NCI-H2081 (cell line): ENCODE results near the gene ACTR6.
"Not testable (repeated sequence)": the region's sequence is repeated elsewhere in the genome, so short reads cannot be mapped to it uniquely, and the experiment has no call there.

ENCODE experiments used
- DNase-seq, 2 experiments: peaks; one replicate each; lab custom pipeline; 2025; lab: John Stamatoyannopoulos, UW

Gene ACTR6

DNA sequence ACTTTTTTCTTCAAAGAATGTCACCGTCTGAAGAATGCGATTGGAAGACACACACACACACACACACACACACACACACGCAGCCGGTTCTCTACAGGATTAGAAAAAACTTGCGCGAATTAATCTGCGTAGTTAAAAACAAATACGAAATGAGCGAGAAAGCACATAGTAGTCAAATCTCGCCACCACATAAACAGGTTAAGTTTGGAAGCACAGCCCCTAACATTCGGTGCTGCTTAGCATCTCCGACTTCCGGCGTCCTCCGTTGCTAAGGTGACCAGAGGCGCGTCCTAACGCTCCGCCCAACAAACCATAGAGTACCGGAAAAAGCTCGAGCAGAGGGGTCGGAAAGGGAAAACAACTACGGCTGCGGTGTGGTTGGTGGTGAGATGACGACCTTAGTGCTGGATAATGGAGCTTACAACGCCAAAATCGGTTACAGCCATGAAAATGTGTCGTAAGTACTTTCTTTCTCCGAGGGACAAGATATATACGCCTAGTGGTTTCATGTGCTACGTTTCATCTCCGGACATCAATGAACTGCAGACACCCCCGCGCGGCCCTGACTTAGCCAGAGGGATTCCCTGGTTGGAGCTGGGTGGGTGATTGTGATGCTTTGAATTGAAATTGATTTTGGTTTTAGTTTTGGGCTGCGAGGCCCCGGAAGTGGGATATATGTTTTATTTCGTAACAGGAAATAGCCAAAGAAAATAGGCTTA lies at the start of gene ACTR6:
Gene ACTR6 (plus strand): TSS at position 353 of the 719 bp plus-strand sequence. CDS start 37 bp downstream, at position 390.
- peak; percentile 91 to 94 for DNase-seq

DNA sequence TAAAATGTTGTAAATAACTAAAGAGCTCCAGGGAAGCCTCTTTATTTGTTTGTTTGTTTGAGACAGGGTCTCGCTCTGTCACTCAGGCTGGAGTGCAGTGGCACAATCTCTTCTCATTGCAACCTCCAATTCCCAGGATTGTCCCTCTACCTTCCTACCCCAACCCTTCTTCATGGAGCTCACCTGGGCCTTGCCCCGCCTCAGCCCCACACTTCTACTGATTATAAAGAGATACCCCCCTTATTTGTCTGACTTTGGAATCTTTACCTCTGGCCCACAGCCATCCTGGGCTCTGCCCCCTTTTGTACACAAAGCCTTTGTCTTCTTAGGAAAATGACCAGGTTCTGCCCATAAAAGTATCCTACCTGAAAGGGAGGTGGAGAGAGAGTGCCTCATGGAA lies 48.8 kb upstream of the ACTR6 start:
- DNase-seq, result no peak

DNA sequence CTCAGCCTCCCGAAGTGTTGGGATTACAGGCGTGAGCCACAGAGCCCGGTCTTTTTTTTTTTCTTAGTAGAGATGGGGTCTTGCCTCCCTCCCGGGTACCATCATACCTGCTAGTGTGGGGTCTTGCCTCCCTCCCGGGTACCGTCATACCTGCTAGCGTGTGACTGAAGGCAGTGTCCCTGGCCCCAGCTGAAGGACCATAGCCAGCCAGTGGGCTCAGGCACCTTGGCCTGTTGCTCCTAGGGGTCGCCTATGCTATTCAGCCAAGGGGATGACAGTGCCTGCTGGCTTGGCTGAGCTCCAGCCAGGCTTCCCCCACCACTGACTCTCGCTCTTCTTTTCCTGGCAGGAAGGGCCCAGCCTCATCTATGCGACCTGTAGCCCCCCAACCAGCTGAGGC lies 47.5 kb upstream of the ACTR6 start:
- no peak for DNase-seq

DNA sequence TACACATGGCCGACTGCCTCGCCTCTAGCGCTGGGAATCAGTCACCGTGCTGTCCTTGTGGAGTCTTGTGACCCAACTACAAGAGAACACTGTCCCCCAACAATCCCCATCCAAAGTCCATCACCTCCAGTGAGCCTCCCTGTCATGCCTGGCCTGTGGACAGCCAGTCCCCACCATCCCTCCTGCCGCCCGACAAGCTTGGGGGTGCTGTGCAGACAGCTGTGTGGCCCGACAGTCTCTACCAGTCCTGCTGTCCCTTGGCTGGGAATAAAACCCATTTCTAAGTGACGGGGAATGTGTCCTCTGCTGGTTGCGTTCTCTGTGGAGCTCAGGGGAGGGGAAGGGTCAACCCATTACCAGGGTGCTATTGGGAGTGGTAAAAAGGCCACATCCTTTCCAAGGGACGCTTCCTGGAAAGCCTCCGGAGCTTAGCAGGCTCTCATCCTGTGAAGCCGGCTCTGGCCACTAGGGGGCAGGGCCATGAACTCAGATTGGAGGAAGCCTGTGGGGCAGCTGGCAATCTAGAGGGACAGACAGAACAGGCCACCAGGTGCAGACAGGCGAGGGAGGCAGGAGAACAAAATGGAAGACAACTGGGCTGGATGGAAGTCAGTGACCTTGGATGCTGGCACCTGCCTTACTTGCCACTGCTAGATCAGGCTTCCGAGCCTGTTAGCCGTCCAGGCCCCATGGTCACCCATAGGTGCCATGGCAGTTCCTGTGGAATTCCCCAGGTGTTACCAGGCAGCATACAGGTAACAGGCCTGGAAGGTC lies 46.0 kb upstream of the ACTR6 start:
- peak; percentile 26 to 38 for DNase-seq

DNA sequence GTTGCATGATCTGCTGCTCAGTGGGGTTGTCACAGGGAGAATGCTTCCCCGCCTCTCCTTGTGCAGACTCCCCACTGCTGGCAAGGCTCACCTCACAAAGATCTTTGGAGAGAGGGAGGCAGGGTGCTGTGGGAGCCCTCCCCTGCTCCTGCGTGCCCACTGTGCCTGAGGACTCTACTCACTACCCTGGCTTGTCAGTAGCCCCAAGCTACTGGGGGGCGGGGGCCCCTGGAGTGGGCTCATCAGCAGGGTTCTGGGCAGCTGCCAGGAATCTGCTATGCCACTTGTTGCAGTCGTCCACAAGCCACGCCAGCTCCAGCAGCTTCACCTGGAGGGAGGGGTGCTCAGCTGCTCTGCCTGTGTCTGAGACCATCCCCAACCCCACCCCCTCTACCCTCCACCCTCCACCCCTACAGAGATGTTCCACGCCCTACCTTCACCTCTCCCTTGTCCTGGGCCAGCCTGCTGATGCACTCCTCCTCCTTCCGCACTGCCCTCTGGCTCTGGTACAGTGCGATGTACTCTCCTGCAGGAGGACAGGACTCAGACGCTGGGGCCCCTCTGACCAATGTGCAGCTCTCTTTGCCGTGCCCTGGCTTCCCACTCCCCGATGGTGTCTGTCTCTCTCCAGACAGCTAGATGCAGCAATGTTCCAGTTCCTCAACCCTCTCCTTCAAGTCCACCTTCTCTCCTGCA lies 43.7 kb upstream of the ACTR6 start:
- DNase-seq, result peak in 1 of 2 experiments; percentile 18

DNA sequence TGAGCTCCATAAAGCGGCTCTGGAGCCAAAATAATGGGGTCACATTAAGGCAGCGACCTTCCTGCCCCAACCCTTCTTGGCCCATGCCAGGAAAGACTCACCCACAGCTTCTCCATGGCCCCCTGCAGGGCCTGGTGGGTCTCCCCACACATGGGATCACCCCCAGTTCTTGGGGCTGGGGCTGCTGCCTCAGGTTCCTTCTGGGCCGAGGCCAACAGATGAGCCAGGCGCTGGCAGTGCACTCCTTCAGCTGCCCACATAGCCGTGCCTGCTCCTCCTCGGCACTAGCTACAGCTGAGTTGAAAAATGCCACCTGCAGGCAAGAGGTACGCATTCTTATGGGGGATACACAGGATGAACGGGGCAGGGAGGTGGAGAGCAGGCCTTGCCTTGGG lies 43.2 kb upstream of the ACTR6 start:
- no peak for DNase-seq

DNA sequence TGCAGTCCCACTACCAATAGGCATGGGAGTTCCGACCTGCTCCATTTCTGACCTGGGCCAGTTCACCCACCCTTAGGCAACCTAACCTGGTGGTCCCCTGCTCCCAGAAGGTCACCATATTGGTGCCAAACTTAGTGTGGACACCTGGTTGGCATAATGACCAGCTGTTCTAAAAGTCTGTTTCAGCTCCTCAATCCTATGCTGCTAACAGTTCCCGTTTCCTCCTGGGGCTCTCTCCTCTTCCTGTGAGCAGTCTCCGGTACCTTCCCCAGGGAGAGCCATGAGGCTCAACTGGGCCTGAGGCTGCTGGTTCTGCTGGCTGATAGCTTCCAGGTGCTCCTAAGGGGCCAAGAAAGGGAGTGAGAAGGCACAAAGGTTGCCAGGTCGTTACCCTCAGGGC lies 42.1 kb upstream of the ACTR6 start:
- no peak for DNase-seq

DNA sequence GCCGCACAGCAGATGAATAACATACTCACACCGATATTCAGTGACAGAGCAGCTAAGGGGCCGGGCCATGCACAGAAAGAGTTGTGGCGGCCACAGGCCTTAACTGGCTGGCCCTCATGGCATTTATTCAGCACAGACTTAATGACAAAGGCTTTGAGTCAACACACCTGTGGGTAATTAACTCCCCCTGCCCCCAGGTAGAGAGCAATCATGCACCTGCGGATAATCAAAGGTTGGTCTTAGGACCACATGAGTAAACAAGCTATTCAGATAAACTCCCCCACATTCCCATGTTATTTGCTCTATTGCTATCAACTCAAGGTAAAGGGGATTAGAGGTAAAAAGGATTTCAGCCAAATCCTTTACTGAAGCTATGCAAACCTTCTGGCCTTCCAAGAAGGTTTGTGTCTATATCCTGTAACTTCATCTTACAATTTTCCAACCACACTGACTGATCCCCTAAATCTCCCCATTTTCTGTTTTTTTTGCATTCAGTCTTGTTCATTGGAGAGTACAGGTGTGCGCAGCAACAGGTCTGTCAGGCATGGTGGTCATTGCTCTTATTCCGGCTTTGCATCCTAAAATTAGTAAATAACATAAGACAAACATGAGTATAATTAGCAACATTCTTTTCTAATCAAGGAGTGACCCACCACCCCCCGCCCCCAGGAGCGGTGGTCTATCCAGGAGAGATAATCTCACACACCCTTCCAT lies 41.1 kb upstream of the ACTR6 start:
- DNase-seq, result no peak

DNA sequence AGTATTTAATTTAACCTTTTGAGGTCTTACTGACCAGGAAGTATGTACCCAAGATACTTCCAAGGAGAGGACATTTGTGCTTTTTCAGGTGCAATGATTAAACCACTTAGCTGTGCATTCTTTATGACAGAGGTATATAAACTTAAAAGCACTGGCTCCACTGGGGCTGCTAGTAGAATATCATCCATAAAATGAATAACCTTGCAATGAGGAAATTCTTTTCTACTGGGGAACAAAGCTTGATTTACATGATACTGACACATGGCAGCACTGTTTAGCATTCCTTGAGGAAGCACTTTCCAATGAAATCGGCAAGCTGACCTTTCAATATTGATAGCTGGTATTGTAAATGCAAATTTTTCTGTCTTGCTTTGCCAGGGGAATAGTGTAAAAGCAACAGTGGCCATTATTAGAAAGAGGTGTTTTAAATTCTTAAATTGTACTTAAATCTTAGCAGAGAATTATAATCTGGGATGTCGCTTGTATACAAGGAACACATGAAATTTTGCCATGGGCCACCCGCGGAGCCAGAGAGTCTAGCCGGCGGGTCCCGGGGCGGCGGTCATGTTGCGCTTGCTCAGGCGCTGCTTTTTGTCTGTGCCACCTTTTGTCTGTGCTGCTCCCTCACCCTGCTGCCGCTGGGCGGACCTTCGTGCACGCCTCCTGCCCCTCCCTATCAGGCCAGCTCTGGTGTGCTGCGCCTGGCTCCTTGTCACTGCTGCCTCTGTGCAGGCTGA lies 37.0 kb upstream of the ACTR6 start:
- DNase-seq, result peak; percentile 89 to 92

DNA sequence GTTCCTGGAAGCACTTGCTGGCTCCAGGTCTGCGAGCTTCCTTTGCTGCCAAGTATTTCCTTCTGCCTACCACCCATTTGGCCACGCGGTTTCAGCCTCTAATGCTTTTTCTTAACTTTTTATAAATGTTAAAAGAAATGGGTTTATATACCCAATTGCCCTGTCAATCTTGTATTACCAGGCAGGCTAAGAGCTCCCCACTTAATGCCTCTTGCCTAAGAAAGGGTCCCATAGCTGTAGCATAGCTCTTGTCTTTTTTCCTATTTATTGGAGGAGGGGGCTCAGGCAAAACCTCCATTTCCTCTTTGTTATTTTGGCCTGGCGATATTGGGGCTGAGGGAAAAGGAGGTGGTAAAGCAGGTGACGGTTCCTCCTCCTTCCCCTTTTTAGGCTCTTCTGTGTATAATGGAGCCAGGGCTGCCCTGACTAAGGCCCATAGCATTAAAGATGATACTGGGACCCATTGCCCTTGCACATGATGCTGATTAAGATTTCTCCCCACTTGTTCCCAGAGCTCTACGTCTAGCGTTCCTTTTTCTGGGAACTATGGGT lies 36.4 kb upstream of the ACTR6 start:
- DNase-seq, result no peak

DNA sequence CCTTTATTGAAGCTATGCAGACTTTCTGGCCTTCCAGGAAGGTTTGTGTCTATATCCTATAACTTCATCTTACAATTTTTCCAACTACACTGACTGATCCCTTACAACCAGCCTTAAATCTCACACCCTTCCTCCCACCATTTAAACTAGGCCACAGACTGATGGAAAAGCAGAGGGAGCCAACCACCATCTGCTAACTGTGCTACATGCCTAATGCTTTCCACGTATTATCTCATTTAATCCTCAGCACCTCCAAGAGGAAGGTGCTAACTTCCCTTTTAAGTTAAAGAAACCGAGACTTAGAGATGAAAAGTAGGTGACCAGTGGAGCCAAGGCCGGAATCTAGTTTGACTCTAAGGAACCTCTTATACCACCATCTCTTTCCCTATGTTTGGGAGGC lies 35.3 kb upstream of the ACTR6 start:
- DNase-seq, result no peak

DNA sequence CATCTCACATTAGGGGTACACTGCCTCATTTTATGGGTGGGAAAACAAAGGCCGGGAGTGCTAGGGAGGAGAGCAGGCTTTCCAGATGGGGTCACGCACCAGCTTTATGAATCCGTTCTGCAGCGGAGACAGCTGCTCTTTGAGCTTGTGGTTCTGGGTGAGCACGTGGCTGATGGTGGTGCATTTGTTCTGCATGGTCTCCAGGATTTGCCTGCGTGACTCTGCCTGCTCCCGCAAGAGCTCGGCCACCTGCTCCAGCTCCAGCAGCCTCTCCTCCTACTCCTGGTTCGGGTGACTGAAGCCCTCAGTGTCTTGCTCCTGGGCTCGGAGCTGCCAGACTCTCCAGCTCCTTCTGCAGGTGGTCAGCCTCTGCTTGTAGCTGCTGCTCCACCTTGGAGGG lies 34.4 kb upstream of the ACTR6 start:
- DNase-seq, result no peak

DNA sequence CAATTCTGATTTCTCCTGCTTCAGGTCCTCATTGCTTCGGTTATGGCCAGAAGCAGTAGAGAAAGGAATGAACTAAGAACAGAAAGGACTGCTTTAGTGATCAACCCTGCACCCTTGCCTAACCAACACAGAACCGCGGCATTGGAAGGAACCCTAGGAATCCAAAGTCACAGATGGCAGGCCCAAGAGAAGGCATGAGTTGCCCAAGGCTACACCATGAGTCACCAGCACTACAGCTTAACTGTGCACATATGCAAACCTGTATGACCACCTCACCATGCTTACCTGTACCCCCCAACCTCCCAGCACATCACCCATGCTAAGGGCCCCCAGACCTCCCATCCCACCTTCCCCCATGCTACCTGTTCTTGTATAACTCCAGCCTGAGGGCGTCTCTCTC lies 32.1 kb upstream of the ACTR6 start:
- DNase-seq, result no peak

DNA sequence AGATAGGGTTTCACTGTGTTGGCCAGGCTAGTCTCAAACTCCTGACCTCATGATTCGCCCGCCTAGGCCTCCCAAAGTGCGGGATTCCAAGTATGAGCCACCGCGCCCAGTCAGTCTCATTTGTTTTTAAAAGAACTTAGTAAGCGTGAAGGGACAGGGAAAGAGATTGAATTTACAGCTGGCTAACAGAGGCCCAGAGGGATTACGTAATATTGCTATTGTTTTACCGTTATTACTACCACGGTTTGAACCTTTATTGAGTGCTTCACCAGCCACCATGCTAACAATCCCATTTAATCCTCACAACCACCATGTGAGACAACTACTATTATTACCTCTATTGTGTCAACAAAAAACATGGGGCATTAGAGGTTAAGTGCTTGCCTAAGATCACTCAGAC lies 31.3 kb upstream of the ACTR6 start:
- no peak for DNase-seq

DNA sequence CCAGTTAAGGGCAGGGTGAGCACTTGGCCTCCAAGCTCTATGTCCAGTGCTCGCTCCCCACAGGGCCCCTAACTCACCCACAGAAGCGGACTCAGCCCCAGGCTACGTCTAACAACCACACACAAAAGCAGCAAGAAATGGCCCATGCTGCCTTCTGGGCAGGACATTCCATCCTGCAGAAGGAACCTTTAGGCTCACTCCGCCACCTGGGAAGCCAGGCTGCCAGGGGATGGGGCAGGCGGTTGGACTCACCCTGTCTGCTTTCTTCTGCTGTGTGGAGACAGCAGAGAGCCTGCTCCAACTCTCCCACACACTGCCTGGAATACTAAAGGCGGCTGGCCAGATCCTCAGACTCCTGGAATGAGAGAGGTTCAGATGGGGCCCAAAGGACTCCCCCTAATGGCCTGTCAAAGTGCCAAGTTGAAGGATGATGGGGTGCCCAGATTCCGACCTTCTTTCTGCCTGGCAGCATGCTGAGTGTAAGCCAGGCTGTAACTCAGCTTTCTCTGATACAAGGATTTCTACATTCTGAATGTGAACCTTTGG lies 30.2 kb upstream of the ACTR6 start:
- DNase-seq, result no peak

DNA sequence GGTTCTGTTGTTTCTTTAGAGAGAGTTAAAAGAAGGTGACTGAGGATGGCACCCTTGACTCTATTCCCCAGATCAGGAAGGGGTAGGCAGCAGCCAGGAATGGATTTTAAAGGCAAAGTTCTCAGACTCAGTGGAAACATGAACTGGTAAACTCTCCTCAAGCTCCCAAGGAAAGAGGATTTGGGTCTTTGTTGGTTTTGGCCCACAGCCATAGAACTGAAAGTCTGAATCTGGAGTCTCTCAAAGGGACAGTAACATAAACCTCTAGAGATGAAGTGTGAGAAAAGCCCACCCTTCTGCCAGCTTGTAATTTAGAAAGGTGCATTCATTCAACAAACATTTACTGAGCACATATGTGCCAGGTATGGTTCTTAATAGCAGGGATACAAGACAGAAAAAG lies 29.4 kb upstream of the ACTR6 start:
- no peak for DNase-seq

DNA sequence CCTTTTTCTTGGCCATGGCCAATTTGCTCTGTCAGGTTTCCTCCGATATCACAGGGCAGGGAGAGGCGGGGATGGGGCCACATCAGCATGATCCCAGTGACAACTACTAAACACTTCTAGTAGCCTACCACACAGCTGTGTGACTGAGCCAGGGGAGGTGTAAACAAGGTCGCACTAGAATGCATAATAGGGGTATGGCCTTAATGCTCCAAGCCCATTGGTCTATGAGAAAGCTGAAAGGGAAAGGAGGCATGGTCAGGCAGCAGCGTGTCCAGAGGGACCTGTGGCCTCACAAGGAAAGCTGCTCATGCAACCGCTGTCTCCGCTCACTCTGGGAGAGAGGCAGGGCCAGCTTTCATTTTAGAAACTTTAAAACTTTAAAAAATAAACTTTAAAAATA lies 27.5 kb upstream of the ACTR6 start:
- DNase-seq, result no peak

DNA sequence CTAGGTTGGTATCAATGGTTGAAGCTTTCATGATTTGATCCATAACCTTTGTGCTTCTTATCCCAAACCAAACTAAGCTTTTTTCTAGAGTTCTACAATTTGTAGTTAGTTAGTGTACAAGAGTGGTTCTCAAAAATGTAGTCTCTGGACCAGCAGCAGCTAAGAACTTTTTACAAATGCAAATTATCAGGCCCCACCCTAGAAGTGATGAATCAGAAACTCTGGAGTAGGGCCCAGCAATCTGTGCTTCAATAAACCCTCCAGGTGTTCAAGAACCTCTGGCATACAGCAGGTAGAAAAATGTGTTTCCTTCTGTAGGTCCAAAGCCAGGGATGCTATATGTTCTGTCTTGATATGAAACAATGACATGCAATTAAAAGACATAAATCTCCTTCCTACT lies 26.1 kb upstream of the ACTR6 start:
- DNase-seq, result no peak

DNA sequence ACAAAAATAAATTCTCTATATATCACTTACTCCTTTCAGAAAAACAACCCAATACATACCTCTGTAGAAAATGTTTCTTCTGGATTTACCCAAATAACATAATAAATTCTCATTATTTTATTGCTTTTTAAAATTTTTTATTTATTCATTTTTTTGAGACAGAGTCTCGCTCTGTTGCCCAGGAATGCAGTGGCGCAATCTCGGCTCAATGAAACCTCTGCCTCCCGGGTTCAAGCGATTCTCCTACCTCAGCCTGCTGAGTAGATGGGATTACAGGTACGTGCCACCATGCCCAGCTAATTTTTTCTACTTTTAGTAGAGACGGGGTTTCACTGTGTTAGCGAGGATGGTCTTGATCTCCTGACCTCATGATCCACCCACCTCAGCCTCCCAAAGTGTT lies 24.1 kb upstream of the ACTR6 start:
- not testable (repeated sequence) for DNase-seq

DNA sequence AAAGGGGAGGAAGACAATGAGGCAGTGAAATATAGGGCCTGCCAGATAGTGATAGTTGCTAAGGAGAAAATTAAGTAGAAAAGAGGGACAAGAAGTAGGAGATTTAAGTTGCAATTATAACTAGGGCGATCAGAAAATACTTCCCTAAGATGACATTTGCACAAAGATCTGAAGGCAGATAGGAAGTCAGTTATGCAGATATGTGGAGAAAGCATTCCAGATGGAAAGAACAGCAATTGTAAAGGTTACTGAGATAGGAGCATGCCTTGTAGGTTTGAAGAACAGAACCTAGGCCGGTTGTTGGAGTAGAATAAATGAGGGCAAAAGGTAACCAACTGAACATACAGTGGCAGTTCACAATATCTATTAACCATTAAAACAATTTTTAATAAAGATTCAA lies 21.4 kb upstream of the ACTR6 start:
- DNase-seq, result no peak

DNA sequence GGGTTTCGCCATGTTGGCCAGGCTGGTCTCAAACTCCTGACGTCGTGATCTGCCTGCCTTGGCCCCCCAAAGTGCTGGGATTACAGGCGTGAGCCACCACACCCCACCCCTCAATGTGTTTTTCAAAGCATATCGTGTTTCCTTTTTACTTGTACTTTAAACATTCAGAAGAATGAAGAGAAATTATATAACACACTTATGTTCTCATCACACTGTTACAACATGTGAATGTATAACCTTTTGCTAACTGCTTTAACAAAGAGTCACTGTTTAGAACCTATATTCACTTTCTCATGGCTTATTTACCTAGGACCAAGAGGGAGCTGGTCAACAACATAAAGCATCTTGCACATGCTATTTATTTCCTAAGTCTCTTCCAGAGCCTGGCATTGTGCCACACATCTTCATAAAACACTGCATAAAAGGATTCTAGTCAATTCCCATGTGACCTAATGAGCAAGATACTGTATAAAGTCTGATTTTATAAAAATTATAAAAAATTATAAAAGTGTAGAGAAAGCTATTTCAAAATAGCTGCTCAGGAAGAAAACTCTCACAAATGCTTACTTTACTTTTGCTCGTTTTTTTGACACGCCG lies 16.0 kb upstream of the ACTR6 start:
- no peak for DNase-seq
